ENCODE results near the gene STX1A. TPM values are rescaled to one million over a fixed set of nuclear protein-coding genes. Genes with fewer than 3 reads are reported as not detected.

Gene STX1A
- total RNA-seq, 1 donor from 2014 or later: 13.2 TPM

GRCh38 chr7:73761854-73762658 is 42.6 kb upstream of the STX1A start:
- Mint-ChIP-seq H3K27ac (ENCODE audit: unreplicated experiment) (no peak overlapping the region), H3K27me3 (ENCODE audit: unreplicated experiment) (peaks cover 9% of the 10 kb centered on the region), H3K4me3 (ENCODE audit: unreplicated experiment) (no peak overlapping the region), H3K36me3 (ENCODE audit: low read depth, unreplicated experiment) (no peaks in the 10 kb centered on the region), H3K4me1 (ENCODE audit: unreplicated experiment) (peaks cover 3% of the 10 kb centered on the region), H3K9me3 (ENCODE audit: unreplicated experiment) (no peaks in the 10 kb centered on the region)
- no peak for DNase-seq (ENCODE audit: low spot score)
- TF ChIP-seq CTCF (IDR thresholded peaks at IDR 0.05; ENCODE audit: unreplicated experiment): no peak

- Mint-ChIP-seq H3K27me3 (ENCODE audit: unreplicated experiment) (peaks cover 9% of the 10 kb centered on the region), H3K36me3 (ENCODE audit: low read depth, unreplicated experiment) (no peaks in the 10 kb centered on the region), H3K27ac (ENCODE audit: unreplicated experiment) (no peak overlapping the region), H3K4me1 (ENCODE audit: unreplicated experiment) (peaks cover 3% of the 10 kb centered on the region), H3K4me3 (ENCODE audit: unreplicated experiment) (no peak overlapping the region), H3K9me3 (ENCODE audit: unreplicated experiment) (no peaks in the 10 kb centered on the region)
- no peak for TF ChIP-seq CTCF (IDR thresholded peaks at IDR 0.05; ENCODE audit: unreplicated experiment)
- no peak for DNase-seq (ENCODE audit: low spot score)
These were observed 39.2 kb upstream of the STX1A start for GRCh38 chr7:73758581-73759138.

GRCh38 chr7:73749931-73750776 is 30.7 kb upstream of the STX1A start:
- H3K36me3 Mint-ChIP-seq (ENCODE audit: low read depth, unreplicated experiment): no peaks in the 10 kb centered on the region
- H3K4me3 Mint-ChIP-seq (ENCODE audit: unreplicated experiment): no peak overlapping the region
- no peak overlapping the region for H3K27ac Mint-ChIP-seq (ENCODE audit: unreplicated experiment)
- H3K9me3 Mint-ChIP-seq (ENCODE audit: unreplicated experiment): no peaks in the 10 kb centered on the region
- H3K27me3 Mint-ChIP-seq (ENCODE audit: unreplicated experiment): peaks cover 4% of the 10 kb centered on the region
- H3K4me1 Mint-ChIP-seq (ENCODE audit: unreplicated experiment): peaks cover 4% of the 10 kb centered on the region
- DNase-seq (ENCODE audit: low spot score): no peak
- no peak for TF ChIP-seq CTCF (IDR thresholded peaks at IDR 0.05; ENCODE audit: unreplicated experiment)

- Mint-ChIP-seq H3K27me3 (ENCODE audit: unreplicated experiment) (peaks cover 9% of the 10 kb centered on the region), H3K4me1 (ENCODE audit: unreplicated experiment) (peaks cover 18% of the 10 kb centered on the region), H3K4me3 (ENCODE audit: unreplicated experiment) (no peak overlapping the region), H3K27ac (ENCODE audit: unreplicated experiment) (no peak overlapping the region), H3K9me3 (ENCODE audit: unreplicated experiment) (no peaks in the 10 kb centered on the region), H3K36me3 (ENCODE audit: low read depth, unreplicated experiment) (no peaks in the 10 kb centered on the region)
- DNase-seq (ENCODE audit: low spot score): no peak
- TF ChIP-seq CTCF (IDR thresholded peaks at IDR 0.05; ENCODE audit: unreplicated experiment): no peak
These were observed 26.9 kb upstream of the STX1A start for GRCh38 chr7:73746378-73746777.

Measured in endothelial cell (in vitro differentiated cells).